Activated CD8-positive, alpha-beta T cell treated with anti-CD3 and anti-CD28 coated beads for 36 hours (primary cell): Measurements from ENCODE around the gene ASF1A. TPM values are rescaled to one million over a fixed set of nuclear protein-coding genes. Genes with fewer than 3 reads are reported as not detected.
A peak's percentile ranks its signal among the peaks of the same experiment; 100 is the strongest.
"Not testable (repeated sequence)": the region's sequence is repeated elsewhere in the genome, so short reads cannot be mapped to it uniquely, and the experiment has no call there.

Experiments used
- ATAC-seq: fragments of 200-7000 bp; cut with Tn5 transposase; one replicate; pipeline ENCODE4 v1.10.0; 2021; ENCODE audit warnings: mild to moderate bottlenecking, moderate library complexity
- CTCF ChIA-PET: fragments of 350-600 bp; sonication (Branson Sonifier 250); formaldehyde crosslinking; loops from one replicate; lab custom pipeline; 2021; ENCODE audit warnings: antibody characterized with exemption; lab: Charles Lee
- POLR2A ChIA-PET: fragments of 350-600 bp; sonication (Branson Sonifier 250); formaldehyde crosslinking; loops from one replicate; lab custom pipeline; 2021; ENCODE audit warnings: antibody characterized with exemption; lab: Charles Lee
- DNase-seq: peaks from one replicate; pipeline ENCODE4 v3.0.0-alpha.2; 2020
- H3K27ac Mint-ChIP-seq: one replicate; pipeline ENCODE4 v1.8.0; 2021; ENCODE audit warnings: mild to moderate bottlenecking, mixed read lengths
- H3K27me3 Mint-ChIP-seq: one replicate; pipeline ENCODE4 v1.8.0; 2021; ENCODE audit warnings: mixed read lengths
- H3K36me3 Mint-ChIP-seq: one replicate; pipeline ENCODE4 v1.8.0; 2021; ENCODE audit warnings: low read depth, mixed read lengths
- H3K4me1 Mint-ChIP-seq: one replicate; pipeline ENCODE4 v1.8.0; 2021; ENCODE audit warnings: low read depth, mixed read lengths
- H3K4me3 Mint-ChIP-seq: one replicate; pipeline ENCODE4 v1.8.0; 2021; ENCODE audit warnings: mild to moderate bottlenecking, moderate library complexity, mixed read lengths
- H3K9me3 Mint-ChIP-seq: one replicate; pipeline ENCODE4 v1.8.0; 2021; ENCODE audit warnings: mixed read lengths
- intact Hi-C: fragments of 100-400 bp; cut with micrococcal nuclease; formaldehyde crosslinking; loops from one replicate; pipeline ENCODE4 v1.10.0; 2022
- total RNA-seq, 2 experiments: library from RNA; stranded (reverse); gene quantifications; one replicate each; pipeline ENCODE4 v1.2.3, GENCODE V29; 2021
- TF ChIP-seq, protein P1 (sequence below): fragments of 200-600 bp; IDR thresholded peaks from one replicate; pipeline ENCODE4 v1.8.0; 2022; ENCODE audit warnings: antibody characterized with exemption, mild to moderate bottlenecking

Gene ASF1A
- total RNA-seq, 2 experiments from 2014 or later: 36.4 to 39.0 TPM

DNA sequence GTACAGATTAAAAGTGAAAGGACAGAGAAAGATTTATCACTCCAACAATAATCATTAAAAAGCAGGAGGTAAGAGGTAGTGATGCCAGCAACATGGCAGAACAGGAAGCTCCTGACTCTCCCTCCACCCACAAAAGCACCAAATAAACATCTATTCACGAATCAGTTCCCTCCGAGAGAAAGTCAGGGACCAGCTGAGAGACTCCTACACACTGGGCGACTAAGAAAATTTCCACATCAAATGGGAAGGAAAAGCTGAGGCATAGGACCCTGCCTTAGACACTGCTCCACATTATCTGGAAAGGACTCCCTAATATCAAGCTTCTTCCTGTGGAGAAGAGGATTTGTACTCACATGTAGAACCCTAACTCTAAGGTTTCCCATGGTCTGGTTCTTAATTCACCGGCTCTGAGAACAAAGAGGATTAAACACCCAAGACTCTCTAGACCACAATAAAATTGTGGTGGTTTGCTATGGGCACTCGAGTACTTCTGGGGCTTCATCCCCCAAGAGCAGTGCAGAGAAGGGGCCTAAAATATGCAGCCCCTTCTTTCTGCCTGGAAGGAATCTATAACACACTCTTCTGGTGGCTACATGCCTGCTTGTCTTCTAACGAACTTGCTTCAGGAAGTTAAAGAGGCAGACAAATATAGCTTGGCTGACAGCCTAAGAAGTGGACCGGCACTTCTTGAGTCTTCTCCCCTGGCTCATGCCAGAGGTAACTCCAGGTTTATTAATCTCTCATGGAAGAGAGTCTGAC, 29.4 kb upstream of the ASF1A start:
- ChIA-PET POLR2A (interaction anchor here (0.9 to 1.7 kb wide), 6 partner anchors 11 to 70 kb away, joined by 3 to 8 read pairs (median 4); no protein-coding TSS in a partner anchor), CTCF (interaction anchor here (0.8 to 1.8 kb wide), 6 partner anchors 8 to 29 kb away, joined by 3 to 8 read pairs (median 4); partner anchors contain the start of gene ASF1A)
- peaks cover 18% of the 10 kb centered on the region for H3K9me3 Mint-ChIP-seq
- H3K27me3 Mint-ChIP-seq: no peaks in the 10 kb centered on the region
- H3K36me3 Mint-ChIP-seq: peaks cover 48% of the 10 kb centered on the region
- H3K4me3 Mint-ChIP-seq: peak overlapping the region; percentile 53
- DNase-seq: no peak
- TF ChIP-seq, protein P1, sequence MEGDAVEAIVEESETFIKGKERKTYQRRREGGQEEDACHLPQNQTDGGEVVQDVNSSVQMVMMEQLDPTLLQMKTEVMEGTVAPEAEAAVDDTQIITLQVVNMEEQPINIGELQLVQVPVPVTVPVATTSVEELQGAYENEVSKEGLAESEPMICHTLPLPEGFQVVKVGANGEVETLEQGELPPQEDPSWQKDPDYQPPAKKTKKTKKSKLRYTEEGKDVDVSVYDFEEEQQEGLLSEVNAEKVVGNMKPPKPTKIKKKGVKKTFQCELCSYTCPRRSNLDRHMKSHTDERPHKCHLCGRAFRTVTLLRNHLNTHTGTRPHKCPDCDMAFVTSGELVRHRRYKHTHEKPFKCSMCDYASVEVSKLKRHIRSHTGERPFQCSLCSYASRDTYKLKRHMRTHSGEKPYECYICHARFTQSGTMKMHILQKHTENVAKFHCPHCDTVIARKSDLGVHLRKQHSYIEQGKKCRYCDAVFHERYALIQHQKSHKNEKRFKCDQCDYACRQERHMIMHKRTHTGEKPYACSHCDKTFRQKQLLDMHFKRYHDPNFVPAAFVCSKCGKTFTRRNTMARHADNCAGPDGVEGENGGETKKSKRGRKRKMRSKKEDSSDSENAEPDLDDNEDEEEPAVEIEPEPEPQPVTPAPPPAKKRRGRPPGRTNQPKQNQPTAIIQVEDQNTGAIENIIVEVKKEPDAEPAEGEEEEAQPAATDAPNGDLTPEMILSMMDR: no peak
- intact Hi-C loops: no loop called here
- ATAC-seq: peak; percentile 53
- H3K27ac Mint-ChIP-seq: peak overlapping the region; percentile 63
- H3K4me1 Mint-ChIP-seq: peaks cover 60% of the 10 kb centered on the region

DNA sequence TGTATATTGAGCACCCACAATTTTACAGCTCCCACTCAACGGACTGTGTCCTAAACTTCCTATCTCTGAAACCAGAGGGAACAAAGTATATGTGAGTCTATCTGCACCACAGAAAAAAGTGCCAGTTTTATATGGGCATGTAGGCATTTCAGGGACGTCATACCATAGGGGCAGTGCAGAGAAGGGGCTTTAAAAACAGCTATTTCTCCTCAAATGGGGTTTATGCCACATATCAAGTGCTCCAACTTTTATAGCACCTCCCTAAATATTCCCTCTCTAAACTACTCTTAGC, 28.9 kb upstream of the ASF1A start:
- Mint-ChIP-seq H3K27ac (peak overlapping the region; percentile 63), H3K9me3 (peaks cover 20% of the 10 kb centered on the region), H3K36me3 (peaks cover 52% of the 10 kb centered on the region), H3K27me3 (no peaks in the 10 kb centered on the region), H3K4me3 (peak overlapping the region; percentile 53), H3K4me1 (peaks cover 61% of the 10 kb centered on the region)
- intact Hi-C loops: no loop called here
- ChIA-PET CTCF (interaction anchor here (1.0 to 1.8 kb wide), 6 partner anchors 9 to 29 kb away, joined by 3 to 8 read pairs (median 4); partner anchors contain the start of gene ASF1A), POLR2A (interaction anchor here (0.9 to 1.7 kb wide), 6 partner anchors 10 to 57 kb away, joined by 3 to 8 read pairs (median 4); no protein-coding TSS in a partner anchor)
- ATAC-seq (no peak), DNase-seq (no peak)
- TF ChIP-seq, protein P1: no peak

DNA sequence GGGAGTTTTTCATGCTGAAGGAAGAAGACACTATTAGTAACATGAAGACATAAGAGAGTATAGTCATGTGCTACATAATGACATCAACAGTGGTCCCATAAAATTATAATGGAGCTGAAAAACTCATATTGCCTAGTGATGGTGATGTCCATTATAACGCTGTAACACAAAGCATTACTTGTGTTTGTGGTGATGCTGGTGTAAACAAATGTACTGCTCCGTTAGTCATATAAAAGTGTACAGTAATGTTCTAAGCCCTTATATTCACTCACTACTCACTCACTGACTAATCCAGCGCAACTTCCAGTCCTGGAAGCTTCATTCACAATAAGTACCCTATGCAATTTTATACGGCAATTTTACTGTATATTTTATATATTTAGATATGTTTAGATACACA, 26.8 kb upstream of the ASF1A start:
- CTCF ChIA-PET: no interaction called here
- H3K4me1 Mint-ChIP-seq: peaks cover 65% of the 10 kb centered on the region
- POLR2A ChIA-PET: no interaction called here

DNA sequence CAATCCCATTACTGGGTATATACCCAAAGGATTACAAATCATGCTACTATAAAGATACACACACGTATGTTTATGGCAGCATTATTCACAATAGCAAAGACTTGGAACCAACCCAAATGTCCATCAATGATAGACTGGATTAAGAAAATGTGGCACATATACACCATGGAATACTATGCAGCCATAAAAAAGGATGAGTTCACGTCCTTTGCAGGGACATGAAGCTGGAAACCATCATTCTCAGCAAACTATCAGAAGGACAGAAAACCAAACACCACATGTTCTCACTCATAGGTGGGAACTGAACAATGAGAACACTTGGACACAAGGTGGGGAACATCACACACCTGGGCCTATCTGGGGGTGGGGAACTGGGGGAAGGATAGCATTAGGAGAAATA, 25.1 kb upstream of the ASF1A start:
- H3K4me1 Mint-ChIP-seq: peaks cover 64% of the 10 kb centered on the region
- H3K27me3 Mint-ChIP-seq, ATAC-seq, CTCF ChIA-PET, H3K27ac Mint-ChIP-seq, DNase-seq, intact Hi-C loops, POLR2A ChIA-PET, H3K4me3 Mint-ChIP-seq: not testable (repeated sequence)
- H3K36me3 Mint-ChIP-seq: peaks cover 37% of the 10 kb centered on the region
- peaks cover 16% of the 10 kb centered on the region for H3K9me3 Mint-ChIP-seq

More for the DNA sequence above, 26.8 kb upstream of the ASF1A start:
- H3K4me3 Mint-ChIP-seq: no peak overlapping the region
- DNase-seq (no peak), ATAC-seq (no peak)
- peaks cover 16% of the 10 kb centered on the region for H3K9me3 Mint-ChIP-seq
- no peak overlapping the region for H3K27ac Mint-ChIP-seq
- no peaks in the 10 kb centered on the region for H3K27me3 Mint-ChIP-seq
- TF ChIP-seq, protein P1: no peak
- intact Hi-C loops: no loop called here
- peaks cover 44% of the 10 kb centered on the region for H3K36me3 Mint-ChIP-seq

DNA sequence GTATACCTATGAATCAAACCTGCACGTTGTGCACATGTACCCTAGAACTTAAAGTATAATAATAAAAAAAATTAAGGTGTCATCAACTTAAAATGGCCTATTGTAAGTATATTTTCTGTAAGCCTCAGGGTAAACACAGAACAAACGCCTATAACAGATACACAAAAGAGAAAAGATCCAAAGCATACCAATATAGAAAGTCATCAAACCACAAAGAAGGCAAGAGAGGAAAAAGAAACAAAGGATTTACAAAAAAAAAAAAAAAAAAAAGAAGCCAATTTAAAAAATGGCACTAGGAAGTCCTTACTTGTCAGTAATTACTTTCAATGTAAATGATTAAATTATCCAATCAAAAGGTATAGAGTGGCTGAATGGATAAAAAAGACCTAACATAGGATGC, 24.6 kb upstream of the ASF1A start:
- no peak overlapping the region for H3K4me3 Mint-ChIP-seq
- DNase-seq (no peak), ATAC-seq (no peak)
- peaks cover 59% of the 10 kb centered on the region for H3K4me1 Mint-ChIP-seq
- H3K9me3 Mint-ChIP-seq: peaks cover 16% of the 10 kb centered on the region
- ChIA-PET POLR2A (no interaction called here), CTCF (no interaction called here)
- intact Hi-C loops: no loop called here
- no peaks in the 10 kb centered on the region for H3K27me3 Mint-ChIP-seq
- TF ChIP-seq, protein P1: no peak
- H3K27ac Mint-ChIP-seq: no peak overlapping the region
- H3K36me3 Mint-ChIP-seq: peaks cover 36% of the 10 kb centered on the region
